Skeletal muscle satellite cell (primary cell): ENCODE data around the gene TSHZ2.
"Not testable (repeated sequence)": the region's sequence is repeated elsewhere in the genome, so short reads cannot be mapped to it uniquely, and the experiment has no call there.

Source experiments
- H3K27me3 ChIP-seq: 2 replicates; pipeline ENCODE4 v1.7.0; 2013; ENCODE audit warnings: low read length; ENCODE audit not compliant: control insufficient read depth, insufficient read depth
- H3K36me3 ChIP-seq: 2 replicates; pipeline ENCODE4 v1.7.0; 2013; ENCODE audit warnings: mild to moderate bottlenecking, control low read depth, low read length; ENCODE audit not compliant: insufficient read depth
- H3K4me1 ChIP-seq: 2 replicates; pipeline ENCODE4 v1.7.0; 2013; ENCODE audit warnings: low read length; ENCODE audit not compliant: control insufficient read depth, insufficient read depth
- H3K4me2 ChIP-seq: 2 replicates; pipeline ENCODE4 v1.7.0; 2013; ENCODE audit warnings: mild to moderate bottlenecking, low read length
- H3K4me3 ChIP-seq: 2 replicates; pipeline ENCODE4 v1.7.0; 2013; ENCODE audit warnings: low read length
- H3K9ac ChIP-seq: 2 replicates; pipeline ENCODE4 v1.7.0; 2013; ENCODE audit warnings: mild to moderate bottlenecking, low read depth, low read length, moderate library complexity
- H3K9me3 ChIP-seq: replicated peaks from 2 replicates; pipeline ENCODE4 v1.7.0; 2013; ENCODE audit warnings: mild to moderate bottlenecking, control low read depth, low read length

The TSHZ2 gene

GRCh38 chr20:53436927-53437326, 464.8 kb downstream of the TSHZ2 start:
- H3K36me3 ChIP-seq, H3K9ac ChIP-seq, H3K4me1 ChIP-seq, H3K27me3 ChIP-seq, H3K4me3 ChIP-seq, H3K4me2 ChIP-seq, H3K9me3 ChIP-seq: not testable (repeated sequence)

- Histone ChIP-seq H3K36me3 (no peaks in the 10 kb centered on the region), H3K9ac (no peak overlapping the region), H3K4me1 (no peaks in the 10 kb centered on the region), H3K9me3 (no peaks in the 10 kb centered on the region), H3K4me3 (no peak overlapping the region), H3K4me2 (no peak overlapping the region), H3K27me3 (peaks cover 4% of the 10 kb centered on the region)
Observed at GRCh38 chr20:53438368-53438767, 466.2 kb downstream of the TSHZ2 start.

- Histone ChIP-seq H3K9ac (no peak overlapping the region), H3K4me1 (no peaks in the 10 kb centered on the region), H3K4me2 (no peak overlapping the region), H3K4me3 (no peak overlapping the region), H3K9me3 (no peaks in the 10 kb centered on the region), H3K27me3 (peaks cover 4% of the 10 kb centered on the region), H3K36me3 (no peaks in the 10 kb centered on the region)
Observed at GRCh38 chr20:53439046-53439445, 466.9 kb downstream of the TSHZ2 start.

GRCh38 chr20:53439616-53440015, 467.5 kb downstream of the TSHZ2 start:
- H3K9ac ChIP-seq: no peak overlapping the region
- H3K4me1 ChIP-seq: no peaks in the 10 kb centered on the region
- H3K4me3 ChIP-seq: no peak overlapping the region
- H3K4me2 ChIP-seq: no peak overlapping the region
- no peaks in the 10 kb centered on the region for H3K9me3 ChIP-seq
- no peaks in the 10 kb centered on the region for H3K36me3 ChIP-seq
- peaks cover 1% of the 10 kb centered on the region for H3K27me3 ChIP-seq

GRCh38 chr20:53444401-53445149, 472.4 kb downstream of the TSHZ2 start:
- Histone ChIP-seq H3K36me3 (no peaks in the 10 kb centered on the region), H3K9ac (no peak overlapping the region), H3K4me2 (no peak overlapping the region), H3K9me3 (no peaks in the 10 kb centered on the region), H3K27me3 (no peaks in the 10 kb centered on the region), H3K4me3 (no peak overlapping the region), H3K4me1 (no peaks in the 10 kb centered on the region)

- no peaks in the 10 kb centered on the region for H3K9me3 ChIP-seq
- no peak overlapping the region for H3K4me3 ChIP-seq
- no peak overlapping the region for H3K4me2 ChIP-seq
- H3K4me1 ChIP-seq: no peaks in the 10 kb centered on the region
- no peaks in the 10 kb centered on the region for H3K36me3 ChIP-seq
- no peaks in the 10 kb centered on the region for H3K27me3 ChIP-seq
- H3K9ac ChIP-seq: no peak overlapping the region
Observed at GRCh38 chr20:53445321-53445731, 473.2 kb downstream of the TSHZ2 start.

- no peaks in the 10 kb centered on the region for H3K27me3 ChIP-seq
- no peak overlapping the region for H3K9ac ChIP-seq
- no peaks in the 10 kb centered on the region for H3K4me1 ChIP-seq
- H3K9me3 ChIP-seq: no peaks in the 10 kb centered on the region
- no peak overlapping the region for H3K4me3 ChIP-seq
- no peaks in the 10 kb centered on the region for H3K36me3 ChIP-seq
- H3K4me2 ChIP-seq: no peak overlapping the region
Observed at GRCh38 chr20:53445932-53446331, 473.8 kb downstream of the TSHZ2 start.

GRCh38 chr20:53447316-53447715, 475.2 kb downstream of the TSHZ2 start:
- Histone ChIP-seq H3K9ac (no peak overlapping the region), H3K4me3 (no peak overlapping the region), H3K4me2 (no peak overlapping the region), H3K36me3 (no peaks in the 10 kb centered on the region), H3K4me1 (no peaks in the 10 kb centered on the region), H3K27me3 (no peaks in the 10 kb centered on the region), H3K9me3 (no peaks in the 10 kb centered on the region)

- Histone ChIP-seq H3K4me2 (no peak overlapping the region), H3K36me3 (no peaks in the 10 kb centered on the region), H3K4me1 (no peaks in the 10 kb centered on the region), H3K4me3 (no peak overlapping the region), H3K27me3 (no peaks in the 10 kb centered on the region), H3K9ac (no peak overlapping the region), H3K9me3 (no peaks in the 10 kb centered on the region)
Observed at GRCh38 chr20:53448426-53448825, 476.3 kb downstream of the TSHZ2 start.

- Histone ChIP-seq H3K27me3 (no peaks in the 10 kb centered on the region), H3K9me3 (no peaks in the 10 kb centered on the region), H3K4me3 (no peak overlapping the region), H3K36me3 (no peaks in the 10 kb centered on the region), H3K4me2 (no peak overlapping the region), H3K9ac (no peak overlapping the region), H3K4me1 (no peaks in the 10 kb centered on the region)
Observed at GRCh38 chr20:53448875-53449274, 476.7 kb downstream of the TSHZ2 start.

- H3K9me3 ChIP-seq: no peaks in the 10 kb centered on the region
- H3K4me3 ChIP-seq: no peak overlapping the region
- H3K27me3 ChIP-seq: no peaks in the 10 kb centered on the region
- no peaks in the 10 kb centered on the region for H3K4me1 ChIP-seq
- no peak overlapping the region for H3K4me2 ChIP-seq
- no peaks in the 10 kb centered on the region for H3K36me3 ChIP-seq
- H3K9ac ChIP-seq: no peak overlapping the region
Observed at GRCh38 chr20:53453076-53453475, 480.9 kb downstream of the TSHZ2 start.

GRCh38 chr20:53454675-53455276, 482.6 kb downstream of the TSHZ2 start:
- Histone ChIP-seq H3K4me3 (no peak overlapping the region), H3K9ac (no peak overlapping the region), H3K36me3 (no peaks in the 10 kb centered on the region), H3K27me3 (no peaks in the 10 kb centered on the region), H3K4me1 (no peaks in the 10 kb centered on the region), H3K9me3 (no peaks in the 10 kb centered on the region), H3K4me2 (no peak overlapping the region)
